Tibial nerve (tissue), 4 donors: Measurements from ENCODE around the gene MAPKAPK2. TPM values are rescaled to one million over a fixed set of nuclear protein-coding genes. Genes with fewer than 3 reads are reported as not detected.

Experiments
- small RNA-seq: library from RNA; depleted of rRNA; stranded (forward); fragments of <200 nt; gene quantifications from one replicate; pipeline ENCODE3, GENCODE V24; 2016
- total RNA-seq, 4 donors: library from RNA; depleted of rRNA; stranded (reverse); fragments of >200 nt; gene quantifications; one replicate each; pipeline ENCODE4 v1.1.0, GENCODE V29; 2016

The MAPKAPK2 gene
- total RNA-seq, 4 donors from 2014 or later: 30.6 to 49.5 (median 38.2) TPM

Small RNA genes within 50 kb of the gene (small RNA-seq; reads per million reads assigned to genes)
- gene RF00019: not detected

Other genes with a start within 250 kb of the MAPKAPK2 start
- 10 to 100 TPM in 1 of 4 donors, 1 to 10 TPM in 3; 1.5 to 18.0 (median 3.7) TPM for gene IKBKE, start 214.4 kb upstream of the MAPKAPK2 start, total RNA-seq
- 10 to 100 TPM; 24.0 to 32.9 (median 30.2) TPM for gene RASSF5, start 177.4 kb upstream of the MAPKAPK2 start, total RNA-seq
- 10 to 100 TPM; 42.0 to 78.4 (median 60.0) TPM for gene EIF2D, start 72.4 kb upstream of the MAPKAPK2 start, total RNA-seq
- gene DYRK3, start 49.4 kb upstream of the MAPKAPK2 start, total RNA-seq: 10 to 100 TPM in 1 of 4 donors, 1 to 10 TPM in 3; 5.4 to 12.7 (median 5.7) TPM
- gene IL19, start 85.9 kb downstream of the MAPKAPK2 start, total RNA-seq: not detected
- gene IL10, start 87.6 kb downstream of the MAPKAPK2 start, total RNA-seq: 1 to 10 TPM in 2 of 4 donors, under 1 TPM in 1, not detected in 1; 0.78 to 4.8 (median 1.1) TPM
- not detected for gene IL20, start 180.7 kb downstream of the MAPKAPK2 start, total RNA-seq
- not detected for gene IL24, start 212.5 kb downstream of the MAPKAPK2 start, total RNA-seq
- 1 to 10 TPM; 1.8 to 3.1 (median 2.6) TPM for gene FCMR, start 237.0 kb downstream of the MAPKAPK2 start, total RNA-seq